Peyer's patch (tissue), 4 donors: ENCODE results near the gene CTSL.

Source experiments
- POLR2A ChIP-seq, 2 donors: fragments of 450-650 bp; IDR thresholded peaks; one replicate each; pipeline ENCODE4 v1.5.1; 2017; ENCODE audit warnings: antibody characterized with exemption in 2 of 2, mild to moderate bottlenecking in 2 of 2, moderate library complexity in 2 of 2
- TF ChIP-seq, protein P1 (sequence below), 6 experiments: fragments of 450-650 bp in 4 of 6; fragments of 200-600 bp in 2 of 6; sonication (generic) in 1 of 6; IDR thresholded peaks; one replicate each; pipeline ENCODE4 v1.5.1; 2017 to 2019; ENCODE audit warnings: antibody characterized with exemption in 6 of 6, mild to moderate bottlenecking in 3 of 6, moderate library complexity in 1 of 6

DNA sequence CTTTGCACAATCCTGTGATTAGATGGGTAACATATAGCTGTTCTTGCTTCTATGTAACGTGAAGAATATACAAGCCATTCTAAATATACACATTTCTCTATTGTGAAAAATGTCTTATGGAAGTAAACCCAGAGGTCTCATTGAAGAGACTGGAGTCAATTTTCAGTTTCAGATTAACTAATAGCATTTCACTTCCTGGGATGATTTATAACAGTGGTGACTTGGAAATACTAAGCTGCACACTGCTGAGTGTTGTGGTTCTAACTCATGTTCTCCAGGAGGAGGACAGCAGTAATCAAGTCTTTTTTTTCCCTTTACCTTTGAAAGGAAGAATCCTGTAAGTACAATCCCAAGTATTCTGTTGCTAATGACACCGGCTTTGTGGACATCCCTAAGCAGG is 3.3 kb downstream of the CTSL start:
- TF ChIP-seq, protein P1, sequence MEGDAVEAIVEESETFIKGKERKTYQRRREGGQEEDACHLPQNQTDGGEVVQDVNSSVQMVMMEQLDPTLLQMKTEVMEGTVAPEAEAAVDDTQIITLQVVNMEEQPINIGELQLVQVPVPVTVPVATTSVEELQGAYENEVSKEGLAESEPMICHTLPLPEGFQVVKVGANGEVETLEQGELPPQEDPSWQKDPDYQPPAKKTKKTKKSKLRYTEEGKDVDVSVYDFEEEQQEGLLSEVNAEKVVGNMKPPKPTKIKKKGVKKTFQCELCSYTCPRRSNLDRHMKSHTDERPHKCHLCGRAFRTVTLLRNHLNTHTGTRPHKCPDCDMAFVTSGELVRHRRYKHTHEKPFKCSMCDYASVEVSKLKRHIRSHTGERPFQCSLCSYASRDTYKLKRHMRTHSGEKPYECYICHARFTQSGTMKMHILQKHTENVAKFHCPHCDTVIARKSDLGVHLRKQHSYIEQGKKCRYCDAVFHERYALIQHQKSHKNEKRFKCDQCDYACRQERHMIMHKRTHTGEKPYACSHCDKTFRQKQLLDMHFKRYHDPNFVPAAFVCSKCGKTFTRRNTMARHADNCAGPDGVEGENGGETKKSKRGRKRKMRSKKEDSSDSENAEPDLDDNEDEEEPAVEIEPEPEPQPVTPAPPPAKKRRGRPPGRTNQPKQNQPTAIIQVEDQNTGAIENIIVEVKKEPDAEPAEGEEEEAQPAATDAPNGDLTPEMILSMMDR (IDR thresholded peaks at IDR 0.05): no peak
- TF ChIP-seq POLR2A (IDR thresholded peaks at IDR 0.05): no peak
